Measurements from ENCODE around the gene CELA3B. TPM values are rescaled to one million over a fixed set of nuclear protein-coding genes. Genes with fewer than 3 reads are reported as not detected.
"Not testable (repeated sequence)": the region's sequence is repeated elsewhere in the genome, so short reads cannot be mapped to it uniquely, and the experiment has no call there.

The CELA3B gene
- total RNA-seq, 1 donor = not detected

DNA sequence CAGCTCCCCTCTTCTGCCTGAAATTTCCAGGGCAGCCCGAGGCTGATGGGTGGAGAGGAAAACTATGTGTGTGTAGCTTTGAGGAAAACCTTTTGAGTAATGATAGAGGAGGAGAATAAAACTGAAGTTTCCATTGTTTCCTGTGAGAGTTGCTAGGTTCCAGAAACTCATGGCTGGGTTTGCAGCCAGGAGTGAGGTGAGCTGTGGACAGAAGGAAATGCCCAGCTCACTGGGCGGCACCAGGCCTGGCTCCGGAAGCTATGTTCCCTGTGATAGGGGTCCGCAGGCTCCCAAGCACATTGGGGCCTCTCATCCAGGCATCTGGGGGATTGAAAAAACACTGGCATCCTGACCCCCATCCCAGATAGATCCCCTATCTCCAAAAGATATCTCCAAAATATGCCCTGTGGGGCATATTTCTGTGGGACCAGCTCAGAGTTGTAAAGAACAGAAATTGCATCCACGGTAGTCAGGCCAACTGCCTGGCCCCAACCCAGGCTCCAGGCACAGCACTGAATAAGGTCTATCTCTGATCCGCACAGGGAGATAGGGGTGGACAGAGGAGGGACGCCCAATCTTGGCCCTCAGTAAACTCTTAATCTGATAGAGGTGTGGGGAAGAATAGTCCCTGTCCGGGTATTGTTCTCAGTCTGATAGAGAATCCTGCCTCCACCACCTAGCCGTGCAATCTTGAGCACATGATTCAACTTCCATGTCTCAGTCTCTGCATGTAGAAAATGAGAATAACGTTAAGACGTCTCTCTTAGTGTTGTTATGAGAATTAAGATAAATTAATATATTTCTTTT is 37.9 kb upstream of the CELA3B start:
- H3K4me3 ChIP-seq (ENCODE audit: low read depth, low read length) = no peak overlapping the region
- peak; percentile 62 for DNase-seq (ENCODE audit: low read depth)

DNA sequence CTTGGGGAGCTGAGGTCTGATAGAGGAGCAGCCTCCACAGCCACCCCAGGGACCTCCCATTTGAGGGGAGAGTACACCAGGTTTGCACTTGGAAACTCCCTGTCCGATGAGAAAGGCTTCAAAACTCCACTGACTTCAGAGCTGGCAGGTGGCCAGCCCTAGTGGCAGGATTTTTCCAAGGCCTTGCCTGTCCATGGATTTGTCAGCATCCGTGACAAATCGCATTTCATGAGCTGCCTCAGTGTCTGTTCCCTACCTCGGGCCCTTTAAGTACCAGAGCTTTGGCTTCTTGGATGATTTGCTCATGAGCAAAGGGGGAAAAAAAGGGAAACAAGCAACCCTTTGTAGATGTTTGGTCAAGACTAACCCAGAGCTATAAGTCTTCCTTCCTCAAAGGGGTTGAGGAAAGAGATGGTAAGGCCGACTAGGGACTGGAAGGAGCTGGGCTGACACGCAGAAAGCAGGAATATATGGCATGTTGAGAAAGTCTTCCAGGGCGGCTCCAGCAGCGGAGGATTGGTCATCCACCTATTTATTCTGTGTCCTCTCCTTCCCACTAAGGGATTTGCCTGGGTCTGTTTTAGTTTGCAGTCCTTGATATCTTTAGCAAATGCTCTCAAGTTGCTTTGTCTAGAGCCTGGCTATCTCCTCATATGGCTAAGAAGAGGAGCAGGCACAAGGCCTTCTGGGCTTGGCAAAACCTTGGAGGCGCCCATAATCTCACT is 37.0 kb upstream of the CELA3B start:
- no peak overlapping the region for H3K4me3 ChIP-seq (ENCODE audit: low read depth, low read length)
- DNase-seq (ENCODE audit: low read depth) = peak; percentile 97
- TF ChIP-seq, protein P1, sequence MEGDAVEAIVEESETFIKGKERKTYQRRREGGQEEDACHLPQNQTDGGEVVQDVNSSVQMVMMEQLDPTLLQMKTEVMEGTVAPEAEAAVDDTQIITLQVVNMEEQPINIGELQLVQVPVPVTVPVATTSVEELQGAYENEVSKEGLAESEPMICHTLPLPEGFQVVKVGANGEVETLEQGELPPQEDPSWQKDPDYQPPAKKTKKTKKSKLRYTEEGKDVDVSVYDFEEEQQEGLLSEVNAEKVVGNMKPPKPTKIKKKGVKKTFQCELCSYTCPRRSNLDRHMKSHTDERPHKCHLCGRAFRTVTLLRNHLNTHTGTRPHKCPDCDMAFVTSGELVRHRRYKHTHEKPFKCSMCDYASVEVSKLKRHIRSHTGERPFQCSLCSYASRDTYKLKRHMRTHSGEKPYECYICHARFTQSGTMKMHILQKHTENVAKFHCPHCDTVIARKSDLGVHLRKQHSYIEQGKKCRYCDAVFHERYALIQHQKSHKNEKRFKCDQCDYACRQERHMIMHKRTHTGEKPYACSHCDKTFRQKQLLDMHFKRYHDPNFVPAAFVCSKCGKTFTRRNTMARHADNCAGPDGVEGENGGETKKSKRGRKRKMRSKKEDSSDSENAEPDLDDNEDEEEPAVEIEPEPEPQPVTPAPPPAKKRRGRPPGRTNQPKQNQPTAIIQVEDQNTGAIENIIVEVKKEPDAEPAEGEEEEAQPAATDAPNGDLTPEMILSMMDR (IDR thresholded peaks at IDR 0.05; ENCODE audit: insufficient read depth, low read length) = peak; percentile 67

More for the DNA sequence above, 37.9 kb upstream of the CELA3B start:
- TF ChIP-seq, protein P1 (IDR thresholded peaks at IDR 0.05; ENCODE audit: insufficient read depth, low read length) = no peak

DNA sequence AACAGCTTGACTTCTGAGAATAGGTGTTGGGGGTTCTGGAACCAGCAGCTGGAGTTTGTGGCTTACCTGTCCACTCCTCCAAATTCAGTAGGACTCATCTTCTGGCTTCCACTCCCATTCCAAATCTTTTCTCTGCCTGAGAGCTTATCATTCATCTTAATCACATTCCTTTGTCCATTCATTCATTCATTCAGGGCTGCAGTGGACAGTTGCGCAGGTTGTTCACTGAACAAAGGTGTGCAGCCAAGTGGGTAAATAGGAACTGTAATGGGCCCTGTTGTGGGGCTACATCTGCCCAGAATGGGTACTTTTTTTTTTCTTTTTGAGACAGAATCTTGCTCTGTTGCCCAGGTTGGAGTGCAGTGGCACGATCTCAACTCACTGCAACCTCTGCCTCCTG is 36.3 kb upstream of the CELA3B start:
- DNase-seq (ENCODE audit: low read depth) = no peak
- TF ChIP-seq, protein P1 (IDR thresholded peaks at IDR 0.05; ENCODE audit: insufficient read depth, low read length) = no peak
- H3K4me3 ChIP-seq (ENCODE audit: low read depth, low read length) = no peak overlapping the region

DNA sequence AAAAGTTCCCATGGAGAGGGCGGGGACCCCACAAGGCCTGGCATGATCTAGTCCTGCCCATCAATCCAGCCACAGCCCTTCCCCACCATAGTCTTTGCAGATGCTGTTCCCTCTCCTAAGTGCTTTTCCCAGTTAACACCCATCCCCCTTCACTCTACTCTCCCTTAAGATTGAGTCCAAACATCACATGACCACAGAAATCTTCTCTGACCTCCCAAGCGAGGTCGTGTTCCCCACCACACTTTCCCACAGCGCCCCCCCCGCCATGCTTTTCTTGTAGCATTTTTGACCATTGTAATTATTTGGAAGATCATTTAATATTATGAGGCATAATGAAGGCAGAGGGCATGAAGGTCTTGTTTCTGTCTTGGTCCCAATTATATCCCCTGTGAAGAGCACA is 35.5 kb upstream of the CELA3B start:
- DNase-seq (ENCODE audit: low read depth) = no peak
- H3K4me3 ChIP-seq (ENCODE audit: low read depth, low read length) = no peak overlapping the region
- TF ChIP-seq, protein P1 (IDR thresholded peaks at IDR 0.05; ENCODE audit: insufficient read depth, low read length) = no peak

DNA sequence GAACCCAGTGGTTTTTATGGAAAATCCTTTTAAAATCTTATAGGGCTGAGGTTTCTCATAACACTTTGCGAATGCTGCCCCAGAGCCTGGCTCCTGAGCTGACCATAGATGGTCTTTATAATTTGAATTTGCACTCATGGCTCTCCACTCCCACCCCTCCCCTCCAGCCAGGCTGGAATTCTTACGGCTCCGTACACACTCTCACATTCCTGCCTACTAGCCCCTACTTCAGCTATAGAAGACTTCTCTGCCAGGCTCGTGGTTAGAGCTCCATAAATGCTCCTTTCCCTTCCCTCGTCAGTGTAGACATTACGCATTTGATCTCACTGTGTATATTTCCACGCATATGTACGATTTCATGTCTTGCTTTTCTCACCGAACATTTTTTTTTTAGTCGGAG is 34.4 kb upstream of the CELA3B start:
- TF ChIP-seq, protein P1 (IDR thresholded peaks at IDR 0.05; ENCODE audit: insufficient read depth, low read length) = no peak
- no peak for DNase-seq (ENCODE audit: low read depth)
- H3K4me3 ChIP-seq (ENCODE audit: low read depth, low read length) = no peak overlapping the region

DNA sequence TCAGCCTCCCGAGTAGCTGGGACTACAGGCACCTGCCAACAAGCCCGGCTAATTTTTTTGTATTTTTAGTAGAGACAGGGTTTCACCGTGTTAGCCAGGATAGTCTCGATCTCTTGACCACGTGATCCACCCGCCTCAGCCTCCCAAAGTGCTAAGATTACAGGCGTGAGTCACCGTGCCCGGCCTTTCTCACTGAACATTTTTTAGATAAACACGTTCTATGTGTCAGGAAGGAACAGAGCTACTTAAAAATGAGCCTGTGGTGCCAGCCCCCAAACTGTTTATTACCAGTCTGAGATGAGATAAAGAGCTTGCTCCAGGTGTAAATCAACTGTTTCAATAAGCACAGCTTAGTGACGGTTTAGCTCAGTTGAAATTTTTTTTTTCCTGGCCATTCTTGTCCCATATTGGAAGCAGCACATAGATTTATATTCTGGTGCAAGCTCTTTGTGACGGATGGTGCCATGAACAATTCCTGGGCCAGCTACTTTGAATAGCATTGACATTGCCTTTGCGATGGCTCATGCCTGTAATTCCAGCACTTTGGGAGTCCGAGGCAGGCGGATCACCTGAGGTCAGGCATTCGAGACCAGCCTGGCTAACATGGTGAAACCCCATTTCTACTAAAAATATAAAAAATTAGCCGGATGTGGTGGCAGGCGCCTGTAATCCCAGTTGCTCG is 33.7 kb upstream of the CELA3B start:
- DNase-seq (ENCODE audit: low read depth) = peak; percentile 74
- not testable (repeated sequence) for H3K4me3 ChIP-seq (ENCODE audit: low read depth, low read length)

DNA sequence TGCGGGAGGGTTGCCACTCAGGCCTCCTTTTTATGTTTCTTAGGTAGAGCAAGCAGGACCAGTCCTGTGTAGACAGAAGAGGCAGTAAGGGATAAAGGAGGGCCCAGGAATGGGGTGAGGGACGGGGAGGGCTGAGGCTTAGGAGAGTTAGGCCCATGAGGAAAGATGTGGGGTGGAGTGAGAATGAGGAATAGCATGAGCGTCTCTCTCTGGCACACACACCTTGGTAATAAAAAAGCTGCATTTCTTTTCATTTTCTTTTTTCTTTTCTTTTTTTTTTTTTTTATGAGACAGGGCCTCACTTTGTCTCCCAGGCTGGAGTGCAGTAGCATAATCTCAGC is 32.1 kb upstream of the CELA3B start:
- TF ChIP-seq, protein P1 (IDR thresholded peaks at IDR 0.05; ENCODE audit: insufficient read depth, low read length) = no peak
- no peak overlapping the region for H3K4me3 ChIP-seq (ENCODE audit: low read depth, low read length)
- DNase-seq (ENCODE audit: low read depth) = no peak
